Neural cell (in vitro differentiated cells): ENCODE results near the gene CAMK2A.

ENCODE experiments used
- EZH2 ChIP-seq: fragments of 200-600, 300-800 bp; shearing (Covaris generic), sonication (generic); IDR thresholded peaks from 2 replicates; pipeline ENCODE4 v1.6.1; 2014; ENCODE audit warnings: antibody characterized with exemption, low read length, borderline replicate concordance, mild to moderate bottlenecking; ENCODE audit not compliant: insufficient read depth, poor library complexity, severe bottlenecking
- MXI1 ChIP-seq: fragments of 450-650 bp; conservative IDR thresholded peaks from 2 replicates; pipeline ENCODE4 v1.6.1; 2014; ENCODE audit warnings: antibody characterized with exemption, mild to moderate bottlenecking; ENCODE audit not compliant: poor library complexity, severe bottlenecking
- POLR2AphosphoS5 ChIP-seq: IDR thresholded peaks from 2 replicates; pipeline ENCODE4 v1.6.1; 2012
- RAD21 ChIP-seq: fragments of 450-650 bp; conservative IDR thresholded peaks from 2 replicates; pipeline ENCODE4 v1.6.1; 2014; ENCODE audit warnings: antibody characterized with exemption, mild to moderate bottlenecking, moderate library complexity
- TAF1 ChIP-seq: IDR thresholded peaks from 2 replicates; pipeline ENCODE4 v1.6.1; 2012; ENCODE audit warnings: low read depth
- TF ChIP-seq, protein P1 (sequence below): fragments of 450-650 bp; IDR thresholded peaks from 2 replicates; pipeline ENCODE4 v1.5.1; 2014; ENCODE audit warnings: antibody characterized with exemption, mild to moderate bottlenecking, moderate library complexity; ENCODE audit not compliant: poor library complexity, severe bottlenecking

DNA sequence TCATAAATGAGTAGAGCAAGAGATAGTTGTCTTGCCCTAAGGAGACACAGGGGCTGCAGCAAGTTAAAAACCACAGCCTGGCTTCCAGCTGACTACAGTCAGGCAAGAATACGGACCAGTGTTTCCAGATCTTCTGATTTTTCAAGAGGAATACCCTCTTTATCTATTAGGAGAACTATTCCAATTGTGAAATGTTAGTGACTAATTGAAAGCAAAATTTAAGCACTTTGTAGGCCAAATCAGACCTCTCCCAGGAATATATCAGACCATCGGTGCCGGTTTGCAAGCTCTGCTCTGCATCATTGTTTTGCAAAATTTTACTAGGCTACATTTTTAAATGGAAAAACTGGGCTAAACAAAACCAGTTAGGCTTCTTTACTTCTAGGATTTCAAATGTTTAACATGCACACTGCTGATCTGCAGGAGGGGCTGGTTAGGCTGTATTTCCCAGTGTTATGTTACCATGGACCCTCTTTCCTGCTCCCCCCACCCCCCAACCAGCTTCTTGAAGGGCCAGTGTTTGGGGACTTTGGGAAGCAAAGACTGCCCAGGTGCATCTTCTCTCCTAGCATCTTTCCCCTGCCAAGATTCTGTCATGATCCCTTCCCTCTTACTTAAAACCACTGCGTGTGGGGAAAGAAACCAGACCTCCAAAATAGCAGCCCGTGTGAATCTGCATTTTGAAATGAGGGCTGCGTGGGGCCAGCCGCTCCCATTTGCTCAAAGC is 14.2 kb upstream of the CAMK2A start:
- TF ChIP-seq MXI1 (no peak), POLR2AphosphoS5 (no peak), TAF1 (no peak), EZH2 (no peak), RAD21 (no peak)
- TF ChIP-seq, protein P1, sequence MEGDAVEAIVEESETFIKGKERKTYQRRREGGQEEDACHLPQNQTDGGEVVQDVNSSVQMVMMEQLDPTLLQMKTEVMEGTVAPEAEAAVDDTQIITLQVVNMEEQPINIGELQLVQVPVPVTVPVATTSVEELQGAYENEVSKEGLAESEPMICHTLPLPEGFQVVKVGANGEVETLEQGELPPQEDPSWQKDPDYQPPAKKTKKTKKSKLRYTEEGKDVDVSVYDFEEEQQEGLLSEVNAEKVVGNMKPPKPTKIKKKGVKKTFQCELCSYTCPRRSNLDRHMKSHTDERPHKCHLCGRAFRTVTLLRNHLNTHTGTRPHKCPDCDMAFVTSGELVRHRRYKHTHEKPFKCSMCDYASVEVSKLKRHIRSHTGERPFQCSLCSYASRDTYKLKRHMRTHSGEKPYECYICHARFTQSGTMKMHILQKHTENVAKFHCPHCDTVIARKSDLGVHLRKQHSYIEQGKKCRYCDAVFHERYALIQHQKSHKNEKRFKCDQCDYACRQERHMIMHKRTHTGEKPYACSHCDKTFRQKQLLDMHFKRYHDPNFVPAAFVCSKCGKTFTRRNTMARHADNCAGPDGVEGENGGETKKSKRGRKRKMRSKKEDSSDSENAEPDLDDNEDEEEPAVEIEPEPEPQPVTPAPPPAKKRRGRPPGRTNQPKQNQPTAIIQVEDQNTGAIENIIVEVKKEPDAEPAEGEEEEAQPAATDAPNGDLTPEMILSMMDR, result no peak
